T-helper 1 cell (primary cell): ENCODE data around the gene LDB2.
"Not testable (repeated sequence)": the region's sequence is repeated elsewhere in the genome, so short reads cannot be mapped to it uniquely, and the experiment has no call there.

Experiments
- DNase-seq, 5 donors: peaks; one replicate each; pipeline ENCODE4 v3.0.0-alpha.2; 2012 to 2020

LDB2 gene

GRCh38 chr4:16636912-16637630, 261.4 kb downstream of the LDB2 start:
- no peak for DNase-seq

GRCh38 chr4:16636304-16636703, 262.1 kb downstream of the LDB2 start:
- no peak for DNase-seq

- not testable (repeated sequence) for DNase-seq
Observed at GRCh38 chr4:16629274-16629673, 269.2 kb downstream of the LDB2 start.

- DNase-seq = not testable (repeated sequence)
Observed at GRCh38 chr4:16628835-16629234, 269.6 kb downstream of the LDB2 start.

GRCh38 chr4:16627999-16628398, 270.4 kb downstream of the LDB2 start:
- no peak for DNase-seq

- no peak for DNase-seq
Observed at GRCh38 chr4:16626945-16627344, 271.5 kb downstream of the LDB2 start.

GRCh38 chr4:16622826-16623225, 275.6 kb downstream of the LDB2 start:
- no peak for DNase-seq

- no peak for DNase-seq
Observed at GRCh38 chr4:16617435-16617834, 281.0 kb downstream of the LDB2 start.

- no peak for DNase-seq
Observed at GRCh38 chr4:16617011-16617410, 281.4 kb downstream of the LDB2 start.

GRCh38 chr4:16609170-16609758, 289.2 kb downstream of the LDB2 start:
- no peak for DNase-seq

GRCh38 chr4:16608611-16609125, 289.8 kb downstream of the LDB2 start:
- no peak for DNase-seq

- no peak for DNase-seq
Observed at GRCh38 chr4:16608123-16608522, 290.3 kb downstream of the LDB2 start.

- no peak for DNase-seq
Observed at GRCh38 chr4:16607241-16608066, 291.0 kb downstream of the LDB2 start.

- DNase-seq = no peak
Observed at GRCh38 chr4:16606691-16607090, 291.8 kb downstream of the LDB2 start.

- DNase-seq = no peak
Observed at GRCh38 chr4:16603178-16603577, 295.3 kb downstream of the LDB2 start.

- DNase-seq = no peak
Observed at GRCh38 chr4:16598597-16599206, 299.7 kb downstream of the LDB2 start.

GRCh38 chr4:16597845-16598596, 300.4 kb downstream of the LDB2 start:
- DNase-seq = no peak

GRCh38 chr4:16597443-16597842, 301.0 kb downstream of the LDB2 start:
- DNase-seq = no peak

- no peak for DNase-seq
Observed at GRCh38 chr4:16596267-16596666, 302.2 kb downstream of the LDB2 start.

GRCh38 chr4:16594128-16594527, 304.3 kb downstream of the LDB2 start:
- no peak for DNase-seq

- DNase-seq = no peak
Observed at GRCh38 chr4:16593386-16593785, 305.1 kb downstream of the LDB2 start.

- DNase-seq = no peak
Observed at GRCh38 chr4:16591272-16591826, 307.1 kb downstream of the LDB2 start.
